ENCODE measurements around the gene LTBP2. TPM values are rescaled to one million over a fixed set of nuclear protein-coding genes. Genes with fewer than 3 reads are reported as not detected.

LTBP2 gene
- total RNA-seq, 1 experiment from 2014 or later, result 1.3 TPM

DNA sequence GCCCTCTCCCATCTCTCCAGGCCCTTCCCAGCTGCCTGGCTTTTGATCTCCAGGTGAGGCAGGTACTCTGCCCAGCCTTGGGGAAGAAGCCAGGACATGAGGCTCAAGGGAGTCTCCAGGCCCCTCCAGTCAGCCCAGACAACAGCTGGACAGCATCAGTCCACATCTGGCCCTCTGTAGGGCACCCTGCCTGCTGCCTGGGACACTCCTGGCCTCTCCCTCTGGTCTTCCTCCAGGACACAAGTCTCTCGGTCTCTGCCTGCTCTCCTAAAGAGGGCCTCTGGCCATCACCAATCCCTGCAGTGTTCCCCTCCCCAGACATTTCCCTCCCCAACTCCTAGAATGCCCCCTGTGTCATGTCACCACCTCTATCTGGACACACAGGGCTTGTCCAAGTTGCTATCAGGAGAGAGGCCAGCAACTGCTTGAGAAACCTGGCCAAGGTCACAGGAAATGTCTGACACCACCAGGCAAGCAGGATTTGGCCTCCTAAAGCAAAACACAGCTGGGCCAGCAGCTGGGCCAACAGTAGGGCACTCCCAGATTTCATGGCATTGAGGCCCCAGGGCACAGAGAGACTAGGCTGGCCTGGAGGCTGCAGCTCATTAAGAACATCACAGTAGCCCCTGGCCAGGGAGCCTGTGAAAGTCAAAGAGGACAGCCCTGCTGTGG lies 29.0 kb downstream of the LTBP2 start:
- H3K4me3 ChIP-seq (ENCODE audit: insufficient read depth, low read depth, low read length), result no peak overlapping the region
- DNase-seq, result no peak
- no peaks in the 10 kb centered on the region for H3K36me3 ChIP-seq (replicated peaks; ENCODE audit: control insufficient read depth, insufficient read depth, low read length)
- H3K27me3 ChIP-seq (ENCODE audit: control insufficient read depth, insufficient read depth, low read length), result no peaks in the 10 kb centered on the region

DNA sequence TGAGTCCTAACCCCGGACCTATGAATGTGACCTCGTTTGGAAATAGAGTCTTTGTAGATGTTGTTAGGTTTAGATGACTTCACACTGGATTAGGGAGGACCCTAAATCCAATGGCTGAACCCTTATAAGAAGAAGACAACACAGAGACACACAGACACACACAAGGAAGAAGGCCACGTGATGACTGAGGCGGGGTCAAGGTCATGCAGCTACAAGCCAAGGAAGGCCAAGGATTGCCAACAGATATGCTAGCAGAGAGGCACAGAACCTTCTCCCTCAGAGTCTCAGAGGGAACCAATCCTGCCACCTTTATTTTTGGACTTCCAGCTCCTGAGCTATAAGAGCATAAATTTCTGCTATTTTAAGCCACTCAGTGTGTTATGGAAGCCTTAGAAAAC lies 31.8 kb downstream of the LTBP2 start:
- Histone ChIP-seq H3K4me3 (ENCODE audit: insufficient read depth, low read depth, low read length) (no peak overlapping the region), H3K27me3 (ENCODE audit: control insufficient read depth, insufficient read depth, low read length) (no peaks in the 10 kb centered on the region), H3K36me3 (replicated peaks; ENCODE audit: control insufficient read depth, insufficient read depth, low read length) (no peaks in the 10 kb centered on the region)
- DNase-seq, result no peak

DNA sequence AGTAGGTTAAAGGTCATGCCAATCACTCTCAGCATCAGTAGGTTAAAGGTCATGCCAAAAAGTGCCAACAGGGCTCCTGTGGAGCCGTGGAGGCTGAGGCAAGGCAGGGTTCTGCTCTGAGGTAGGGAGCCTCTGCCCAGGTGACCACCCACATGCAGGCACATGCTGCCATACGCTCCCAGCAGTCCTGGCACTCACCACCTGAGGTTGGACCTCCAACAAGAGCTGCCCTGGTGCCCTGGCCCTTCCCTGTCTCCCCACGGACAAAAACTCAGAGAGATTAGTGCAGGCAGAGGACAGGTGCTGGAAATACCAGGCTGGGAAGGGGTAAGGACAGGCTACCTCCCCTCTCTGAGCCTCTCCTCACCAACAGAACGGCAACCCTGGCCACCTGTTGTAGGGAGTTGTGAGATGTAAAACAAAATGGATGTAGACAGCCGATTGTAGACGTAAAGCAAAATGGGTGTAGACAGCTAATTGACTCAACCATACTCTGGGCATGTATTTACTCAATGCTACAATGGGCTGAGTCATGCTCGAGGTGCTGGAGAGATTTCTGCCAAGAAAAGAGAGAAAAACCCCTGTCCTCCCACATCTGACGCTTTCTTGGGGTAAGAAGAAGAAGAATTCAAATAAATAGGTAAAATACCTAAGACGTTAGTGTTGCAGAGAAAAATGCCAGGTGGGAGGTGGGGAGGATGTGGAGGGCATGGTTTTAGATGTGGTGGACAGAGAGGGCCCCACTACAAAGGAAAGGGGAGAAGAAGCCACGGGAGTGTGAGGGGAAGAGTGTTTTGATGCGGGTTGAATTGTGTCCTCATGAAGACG lies 32.4 kb downstream of the LTBP2 start:
- Histone ChIP-seq H3K27me3 (ENCODE audit: control insufficient read depth, insufficient read depth, low read length) (no peaks in the 10 kb centered on the region), H3K36me3 (replicated peaks; ENCODE audit: control insufficient read depth, insufficient read depth, low read length) (no peaks in the 10 kb centered on the region), H3K4me3 (ENCODE audit: insufficient read depth, low read depth, low read length) (no peak overlapping the region)
- no peak for DNase-seq

DNA sequence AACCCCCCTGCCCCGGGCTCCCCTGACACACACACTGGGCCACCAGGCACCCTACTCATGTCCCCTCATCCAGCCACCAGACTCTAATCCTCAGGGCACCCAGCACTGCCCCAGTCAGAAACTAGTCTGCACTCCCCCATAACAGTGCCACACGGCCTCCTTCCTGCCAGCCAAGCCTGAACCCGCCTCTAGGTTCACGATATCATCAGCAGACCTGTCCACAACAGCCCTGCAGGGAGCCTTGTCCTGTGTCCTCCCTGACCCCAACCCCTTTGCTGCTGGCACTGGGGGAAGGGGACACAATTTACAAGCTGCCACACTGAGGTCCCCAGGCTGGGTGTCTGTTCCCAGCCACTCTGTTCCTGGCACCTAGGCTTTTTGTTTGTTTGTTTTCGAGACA lies 33.6 kb downstream of the LTBP2 start:
- H3K4me3 ChIP-seq (ENCODE audit: insufficient read depth, low read depth, low read length), result no peak overlapping the region
- no peaks in the 10 kb centered on the region for H3K27me3 ChIP-seq (ENCODE audit: control insufficient read depth, insufficient read depth, low read length)
- no peak for DNase-seq
- no peaks in the 10 kb centered on the region for H3K36me3 ChIP-seq (replicated peaks; ENCODE audit: control insufficient read depth, insufficient read depth, low read length)

DNA sequence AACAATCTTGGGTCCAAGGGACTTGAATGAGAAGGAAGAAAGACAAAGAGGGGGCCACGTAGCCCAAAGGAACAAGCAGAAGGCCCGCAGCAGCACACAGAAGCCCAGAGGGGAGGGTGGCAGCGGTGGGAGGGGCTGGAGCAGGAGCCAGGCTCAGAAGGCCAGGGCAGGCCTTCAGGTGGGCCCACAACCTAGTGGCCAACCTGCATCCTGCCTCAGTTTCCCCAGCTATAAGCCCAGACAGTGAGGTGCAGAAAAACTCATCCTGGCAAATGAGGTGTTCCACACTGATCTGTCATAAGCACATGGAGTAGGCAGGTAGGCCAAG lies 34.1 kb downstream of the LTBP2 start:
- Histone ChIP-seq H3K4me3 (ENCODE audit: insufficient read depth, low read depth, low read length) (no peak overlapping the region), H3K27me3 (ENCODE audit: control insufficient read depth, insufficient read depth, low read length) (no peaks in the 10 kb centered on the region), H3K36me3 (replicated peaks; ENCODE audit: control insufficient read depth, insufficient read depth, low read length) (no peaks in the 10 kb centered on the region)
- DNase-seq, result no peak

DNA sequence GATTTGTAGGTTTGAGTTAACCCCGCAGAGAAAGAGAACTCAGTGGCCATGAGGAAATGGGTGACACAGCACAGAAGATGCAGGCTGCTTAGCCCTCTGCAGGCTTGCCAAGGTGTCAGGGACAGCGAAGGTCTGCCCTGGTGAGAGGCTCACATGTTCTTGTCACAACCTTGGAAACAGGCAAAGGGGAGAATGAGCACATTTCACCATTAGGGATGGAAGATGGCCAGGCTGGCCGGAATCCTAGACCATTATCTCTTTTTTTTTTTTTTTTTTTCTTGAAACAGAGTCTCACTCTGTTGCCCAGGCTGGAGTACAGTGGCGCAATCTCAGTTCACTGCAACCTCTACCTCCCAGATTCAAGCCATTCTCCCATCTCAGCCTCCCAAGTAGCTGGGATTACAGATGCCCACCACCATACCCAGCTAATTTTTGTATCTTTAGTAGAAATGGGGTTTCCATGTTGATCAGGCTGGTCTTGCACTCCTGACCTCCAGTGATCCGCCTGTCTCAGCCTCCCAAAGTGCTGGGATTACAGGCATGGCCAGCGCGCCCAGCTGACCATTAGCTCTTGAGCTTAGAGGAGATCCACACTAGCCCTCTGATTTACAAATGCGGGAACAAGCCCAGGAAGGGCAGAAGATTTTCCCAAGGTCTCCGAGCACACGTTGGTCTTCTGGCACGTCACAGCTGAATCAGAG lies 34.6 kb downstream of the LTBP2 start:
- H3K36me3 ChIP-seq (replicated peaks; ENCODE audit: control insufficient read depth, insufficient read depth, low read length), result no peaks in the 10 kb centered on the region
- DNase-seq, result no peak
- no peak overlapping the region for H3K4me3 ChIP-seq (ENCODE audit: insufficient read depth, low read depth, low read length)
- no peaks in the 10 kb centered on the region for H3K27me3 ChIP-seq (ENCODE audit: control insufficient read depth, insufficient read depth, low read length)

DNA sequence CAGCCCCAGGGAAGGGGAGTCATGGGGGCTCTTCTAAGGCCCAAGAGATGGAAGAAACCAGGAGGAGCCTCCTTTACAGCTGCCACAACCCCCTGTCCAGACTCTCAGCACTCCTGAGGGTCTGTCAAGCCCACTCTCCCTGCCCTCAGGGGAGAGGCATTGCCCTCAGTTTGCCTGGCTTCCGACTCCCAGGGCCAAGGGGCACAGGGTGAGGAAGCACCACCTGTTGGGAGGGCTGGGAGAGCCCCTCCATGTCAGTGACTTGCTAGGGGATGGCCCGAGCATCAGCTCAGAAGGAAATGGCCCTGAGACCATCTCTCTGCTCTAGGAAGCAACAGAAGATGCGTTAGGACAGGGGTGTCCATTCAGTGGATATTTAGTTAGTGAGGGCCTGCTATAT lies 36.1 kb downstream of the LTBP2 start:
- Histone ChIP-seq H3K4me3 (ENCODE audit: insufficient read depth, low read depth, low read length) (no peak overlapping the region), H3K36me3 (replicated peaks; ENCODE audit: control insufficient read depth, insufficient read depth, low read length) (no peaks in the 10 kb centered on the region), H3K27me3 (ENCODE audit: control insufficient read depth, insufficient read depth, low read length) (no peaks in the 10 kb centered on the region)
- DNase-seq, result no peak

DNA sequence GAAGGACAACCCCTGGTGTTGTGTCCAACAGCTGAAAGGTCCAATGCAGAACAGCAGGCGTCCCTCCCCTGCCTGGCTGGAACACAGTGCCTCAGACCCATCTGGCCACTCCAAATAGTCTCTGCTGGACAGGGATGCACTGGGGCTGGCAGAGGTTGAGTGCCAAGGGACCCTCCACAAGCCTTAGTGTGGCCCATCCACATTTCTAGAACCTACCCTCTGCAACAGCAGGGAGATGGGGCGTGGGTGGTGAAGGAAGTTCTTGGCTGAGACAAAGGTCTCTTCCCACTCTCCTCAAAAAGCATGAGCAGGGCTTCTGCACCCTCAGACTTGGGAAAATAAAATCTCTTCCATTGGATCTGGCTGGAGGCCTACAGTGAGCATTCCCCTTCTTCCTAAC lies 36.5 kb downstream of the LTBP2 start:
- DNase-seq, result no peak
- Histone ChIP-seq H3K36me3 (replicated peaks; ENCODE audit: control insufficient read depth, insufficient read depth, low read length) (no peaks in the 10 kb centered on the region), H3K27me3 (ENCODE audit: control insufficient read depth, insufficient read depth, low read length) (no peaks in the 10 kb centered on the region), H3K4me3 (ENCODE audit: insufficient read depth, low read depth, low read length) (no peak overlapping the region)

DNA sequence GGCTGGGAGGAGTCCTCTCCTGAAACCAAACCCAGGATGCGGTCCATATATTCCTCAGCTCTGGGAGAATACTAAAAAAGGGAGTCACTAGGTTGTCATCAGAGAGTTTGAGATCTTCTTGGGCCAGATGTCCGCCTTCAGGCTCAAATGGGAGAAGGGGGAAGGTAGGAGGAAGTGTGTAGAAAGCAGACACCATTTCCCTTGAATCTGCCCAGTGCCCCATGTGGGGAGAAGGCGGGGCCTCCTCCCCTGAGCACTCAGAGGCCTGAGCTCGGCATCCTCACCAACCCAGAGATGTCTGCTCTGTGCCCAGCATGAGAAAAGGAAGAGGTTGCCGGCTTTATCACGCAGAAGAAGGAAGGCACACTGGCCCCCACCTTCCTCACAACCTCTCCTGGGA lies 37.3 kb downstream of the LTBP2 start:
- DNase-seq, result no peak
- H3K36me3 ChIP-seq (replicated peaks; ENCODE audit: control insufficient read depth, insufficient read depth, low read length), result no peaks in the 10 kb centered on the region
- H3K27me3 ChIP-seq (ENCODE audit: control insufficient read depth, insufficient read depth, low read length), result no peaks in the 10 kb centered on the region
- no peak overlapping the region for H3K4me3 ChIP-seq (ENCODE audit: insufficient read depth, low read depth, low read length)

DNA sequence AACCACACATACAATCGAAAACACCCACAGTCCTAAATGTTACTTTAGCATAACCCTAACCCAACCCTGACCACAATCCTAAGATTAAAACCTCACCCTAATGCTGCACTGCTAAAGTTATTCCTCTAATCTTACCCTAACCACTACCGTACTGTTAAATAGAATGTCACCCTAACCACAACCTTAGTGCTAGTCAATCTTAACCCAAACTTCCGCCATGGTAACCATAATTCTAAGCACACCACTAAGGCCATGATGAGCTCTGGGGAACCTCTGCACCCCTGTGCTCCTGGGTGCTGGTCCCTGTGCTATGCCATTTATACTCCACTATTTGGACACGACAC lies 38.0 kb downstream of the LTBP2 start:
- Histone ChIP-seq H3K27me3 (ENCODE audit: control insufficient read depth, insufficient read depth, low read length) (no peaks in the 10 kb centered on the region), H3K4me3 (ENCODE audit: insufficient read depth, low read depth, low read length) (no peak overlapping the region), H3K36me3 (replicated peaks; ENCODE audit: control insufficient read depth, insufficient read depth, low read length) (no peaks in the 10 kb centered on the region)
- no peak for DNase-seq

DNA sequence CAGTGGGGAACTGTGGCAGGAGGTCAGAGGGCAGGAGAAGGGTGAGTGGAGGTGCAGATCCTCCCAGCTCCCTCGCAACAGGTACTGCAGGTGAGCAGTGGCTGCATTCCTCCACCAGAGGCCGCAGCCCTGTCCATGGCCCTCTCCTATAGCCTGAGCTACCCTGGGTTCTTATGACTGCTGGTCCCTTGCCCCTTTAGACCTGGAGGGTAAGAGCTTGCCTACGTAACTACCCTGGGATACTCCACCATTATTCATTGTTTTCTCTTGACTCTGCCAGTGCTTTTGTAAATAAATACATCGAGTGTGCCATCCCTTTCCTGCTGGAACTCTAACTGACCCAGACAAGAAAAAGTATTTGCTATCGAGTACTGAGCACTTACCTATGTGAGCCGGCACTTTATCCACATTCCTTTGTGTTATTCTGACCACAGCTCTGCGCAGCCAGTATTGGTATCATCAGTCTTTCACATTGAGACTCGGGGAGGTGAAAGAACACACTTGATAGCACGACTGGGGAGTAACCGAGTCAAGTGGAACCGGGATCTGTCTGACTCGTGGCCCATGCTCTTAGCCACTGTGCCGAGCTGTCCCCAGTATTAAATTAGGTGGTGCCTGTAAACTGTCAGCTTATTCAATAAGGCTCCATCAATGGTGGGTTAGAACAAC lies 38.5 kb downstream of the LTBP2 start:
- no peaks in the 10 kb centered on the region for H3K36me3 ChIP-seq (replicated peaks; ENCODE audit: control insufficient read depth, insufficient read depth, low read length)
- no peaks in the 10 kb centered on the region for H3K27me3 ChIP-seq (ENCODE audit: control insufficient read depth, insufficient read depth, low read length)
- H3K4me3 ChIP-seq (ENCODE audit: insufficient read depth, low read depth, low read length), result no peak overlapping the region
- peak; percentile 80 for DNase-seq

DNA sequence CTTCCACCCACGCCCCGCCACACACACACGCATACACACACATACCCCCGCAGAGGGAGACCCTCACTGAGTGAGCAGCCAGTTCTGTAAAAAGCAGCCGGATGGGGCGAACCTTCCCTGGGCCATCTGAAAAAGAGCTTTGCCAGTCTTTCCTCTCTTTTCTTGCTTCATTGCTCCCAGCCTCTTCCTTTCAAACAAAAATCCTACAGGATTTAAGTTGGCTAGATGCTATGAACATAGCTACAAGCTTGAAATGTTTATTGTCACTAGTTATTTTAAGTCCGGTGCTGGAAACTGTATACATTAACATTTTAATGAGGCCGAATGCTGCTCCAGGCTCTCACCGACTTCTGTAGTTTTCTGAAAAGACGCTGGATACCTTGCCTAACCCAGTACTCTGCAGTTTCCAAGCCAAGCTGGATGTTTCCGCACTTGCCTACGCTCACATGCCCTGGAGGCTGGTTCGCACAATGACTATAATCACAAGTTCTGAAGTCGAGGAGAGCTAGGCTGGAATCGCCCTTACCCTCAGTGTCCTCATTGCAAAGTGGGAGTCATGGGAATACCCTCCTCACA lies 39.2 kb downstream of the LTBP2 start:
- H3K4me3 ChIP-seq (ENCODE audit: insufficient read depth, low read depth, low read length), result no peak overlapping the region
- no peaks in the 10 kb centered on the region for H3K27me3 ChIP-seq (ENCODE audit: control insufficient read depth, insufficient read depth, low read length)
- no peak for DNase-seq
- no peaks in the 10 kb centered on the region for H3K36me3 ChIP-seq (replicated peaks; ENCODE audit: control insufficient read depth, insufficient read depth, low read length)

DNA sequence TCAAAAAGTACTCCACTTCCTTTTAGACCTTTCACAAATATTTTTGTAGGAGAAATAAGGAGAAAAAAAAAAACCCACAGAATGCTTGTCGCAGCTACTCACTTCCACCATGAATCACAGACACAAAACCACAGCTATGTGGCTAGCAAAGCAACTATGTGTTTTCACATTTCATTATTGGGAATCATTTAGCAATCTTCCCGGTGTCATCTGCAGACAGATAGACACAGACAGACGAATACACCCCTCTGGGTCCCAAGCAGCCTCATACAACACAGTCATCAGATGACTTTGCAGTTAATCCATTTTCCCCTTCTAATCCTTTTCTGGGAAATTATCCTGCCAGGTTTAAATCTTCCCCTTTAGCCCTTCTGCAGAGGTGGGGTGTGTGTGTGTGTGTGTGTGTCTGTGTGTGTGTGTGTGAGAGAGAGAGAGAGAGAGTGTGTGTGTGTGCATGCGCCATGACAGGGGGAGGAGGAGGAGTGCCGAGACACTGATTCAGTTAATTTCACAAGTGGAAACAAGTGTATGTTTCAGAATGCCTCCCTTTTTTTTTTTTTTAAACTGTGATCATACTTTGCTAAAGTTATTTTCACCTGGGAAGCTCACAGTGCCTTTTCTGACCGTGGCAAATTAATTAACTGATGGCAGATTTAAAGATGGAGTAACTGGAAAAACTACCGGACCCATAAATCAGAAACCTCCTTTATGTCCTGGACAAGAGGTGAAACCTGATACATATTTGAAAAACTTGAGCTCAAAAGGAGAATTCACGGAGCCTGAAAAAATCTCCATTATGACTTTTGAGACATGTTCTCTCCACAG lies 39.9 kb downstream of the LTBP2 start:
- H3K27me3 ChIP-seq (ENCODE audit: control insufficient read depth, insufficient read depth, low read length), result no peaks in the 10 kb centered on the region
- H3K36me3 ChIP-seq (replicated peaks; ENCODE audit: control insufficient read depth, insufficient read depth, low read length), result no peaks in the 10 kb centered on the region
- DNase-seq, result no peak
- H3K4me3 ChIP-seq (ENCODE audit: insufficient read depth, low read depth, low read length), result no peak overlapping the region

DNA sequence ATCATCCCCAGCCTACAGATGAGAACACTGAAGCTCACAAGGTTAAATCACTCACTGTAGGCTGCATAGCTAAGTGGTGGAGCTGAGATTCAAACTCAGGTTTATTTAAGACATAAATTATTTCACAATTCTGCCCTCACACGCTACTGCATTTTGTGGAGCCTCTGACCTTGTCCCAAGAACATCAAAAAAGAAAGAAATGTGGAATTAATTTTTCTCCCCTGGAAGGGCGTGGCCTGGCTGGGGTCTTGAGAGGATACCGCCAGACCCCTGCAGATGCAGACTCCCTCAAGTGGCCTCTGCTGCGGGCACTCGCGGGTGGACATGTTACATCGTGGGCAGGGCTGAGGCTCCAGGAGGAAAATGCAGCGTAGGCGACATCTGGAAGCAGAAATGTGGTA lies 40.6 kb downstream of the LTBP2 start:
- Histone ChIP-seq H3K36me3 (replicated peaks; ENCODE audit: control insufficient read depth, insufficient read depth, low read length) (no peaks in the 10 kb centered on the region), H3K27me3 (ENCODE audit: control insufficient read depth, insufficient read depth, low read length) (no peaks in the 10 kb centered on the region), H3K4me3 (ENCODE audit: insufficient read depth, low read depth, low read length) (no peak overlapping the region)
- DNase-seq, result no peak

Data from H7 (cell line).